ENCODE measurements around the gene AFAP1L1.

AFAP1L1 gene

GRCh38 chr5:149271716-149272563 lies at the start of gene AFAP1L1:
Gene AFAP1L1 (plus strand): TSS chr5:149271859. CDS start chr5:149271969, 110 bp downstream.
- DNase-seq (ENCODE audit: low read depth in 1 of 2, low spot score in 1 of 2), result no peak

GRCh38 chr5:149223081-149223848 lies 48.4 kb upstream of the AFAP1L1 start:
- DNase-seq (ENCODE audit: low read depth in 1 of 2, low spot score in 1 of 2), result no peak

- no peak for DNase-seq (ENCODE audit: low read depth in 1 of 2, low spot score in 1 of 2)
Measured at GRCh38 chr5:149224282-149224681, 47.4 kb upstream of the AFAP1L1 start.

- DNase-seq (ENCODE audit: low read depth in 1 of 2, low spot score in 1 of 2), result no peak
Measured at GRCh38 chr5:149227168-149227826, 44.4 kb upstream of the AFAP1L1 start.

GRCh38 chr5:149228618-149229297 lies 42.9 kb upstream of the AFAP1L1 start:
- DNase-seq (ENCODE audit: low read depth in 1 of 2, low spot score in 1 of 2), result no peak

- DNase-seq (ENCODE audit: low read depth in 1 of 2, low spot score in 1 of 2), result no peak
Measured at GRCh38 chr5:149229298-149229937, 42.2 kb upstream of the AFAP1L1 start.

GRCh38 chr5:149235841-149236240 lies 35.8 kb upstream of the AFAP1L1 start:
- no peak for DNase-seq (ENCODE audit: low read depth in 1 of 2, low spot score in 1 of 2)

GRCh38 chr5:149237662-149238061 lies 34.0 kb upstream of the AFAP1L1 start:
- no peak for DNase-seq (ENCODE audit: low read depth in 1 of 2, low spot score in 1 of 2)

- no peak for DNase-seq (ENCODE audit: low read depth in 1 of 2, low spot score in 1 of 2)
Measured at GRCh38 chr5:149238540-149238939, 33.1 kb upstream of the AFAP1L1 start.

GRCh38 chr5:149239917-149240316 lies 31.7 kb upstream of the AFAP1L1 start:
- DNase-seq (ENCODE audit: low read depth in 1 of 2, low spot score in 1 of 2), result no peak

- DNase-seq (ENCODE audit: low read depth in 1 of 2, low spot score in 1 of 2), result peak; percentile 55 to 75
Measured at GRCh38 chr5:149240354-149240998, 31.2 kb upstream of the AFAP1L1 start.

GRCh38 chr5:149242339-149242738 lies 29.3 kb upstream of the AFAP1L1 start:
- no peak for DNase-seq (ENCODE audit: low read depth in 1 of 2, low spot score in 1 of 2)

- DNase-seq (ENCODE audit: low read depth in 1 of 2, low spot score in 1 of 2), result no peak
Measured at GRCh38 chr5:149246906-149247305, 24.8 kb upstream of the AFAP1L1 start.

- DNase-seq (ENCODE audit: low read depth in 1 of 2, low spot score in 1 of 2), result no peak
Measured at GRCh38 chr5:149247726-149248125, 23.9 kb upstream of the AFAP1L1 start.

- DNase-seq (ENCODE audit: low read depth in 1 of 2, low spot score in 1 of 2), result no peak
Measured at GRCh38 chr5:149251546-149251945, 20.1 kb upstream of the AFAP1L1 start.

GRCh38 chr5:149254506-149254905 lies 17.2 kb upstream of the AFAP1L1 start:
- no peak for DNase-seq (ENCODE audit: low read depth in 1 of 2, low spot score in 1 of 2)

- DNase-seq (ENCODE audit: low read depth in 1 of 2, low spot score in 1 of 2), result no peak
Measured at GRCh38 chr5:149256451-149256850, 15.2 kb upstream of the AFAP1L1 start.

GRCh38 chr5:149257131-149257530 lies 14.5 kb upstream of the AFAP1L1 start:
- no peak for DNase-seq (ENCODE audit: low read depth in 1 of 2, low spot score in 1 of 2)

- DNase-seq (ENCODE audit: low read depth in 1 of 2, low spot score in 1 of 2), result no peak
Measured at GRCh38 chr5:149257889-149258705, 13.6 kb upstream of the AFAP1L1 start.

Data from activated T-helper 1 cell treated with anti-CD3 and anti-CD28 coated beads, Interleukin-2, amount 50 U/mL, for 16 hours (primary cell).